Ishikawa (cell line): ENCODE results near the gene SYMPK.

Experiments used
- CEBPB ChIP-seq: IDR thresholded peaks from 2 replicates; pipeline ENCODE4 v1.6.1; 2012
- CREB1 ChIP-seq: IDR thresholded peaks from 2 replicates; pipeline ENCODE4 v1.6.1; 2012; ENCODE audit warnings: low read depth
- EP300 ChIP-seq: IDR thresholded peaks from 2 replicates; pipeline ENCODE4 v1.6.1; 2012; ENCODE audit warnings: borderline replicate concordance
- FOXM1 ChIP-seq: IDR thresholded peaks from 2 replicates; pipeline ENCODE4 v1.6.1; 2012; ENCODE audit warnings: low read depth, borderline replicate concordance
- NFIC ChIP-seq: IDR thresholded peaks from 2 replicates; pipeline ENCODE4 v1.6.1; 2012
- RAD21 ChIP-seq: IDR thresholded peaks from 2 replicates; pipeline ENCODE4 v1.6.1; 2012; ENCODE audit warnings: low read depth
- TAF1 ChIP-seq: IDR thresholded peaks from 2 replicates; pipeline ENCODE4 v1.6.1; 2012; ENCODE audit warnings: low read depth, mild to moderate bottlenecking
- TCF12 ChIP-seq: IDR thresholded peaks from 2 replicates; pipeline ENCODE4 v1.6.1; 2012; ENCODE audit warnings: low read depth
- YY1 ChIP-seq: IDR thresholded peaks from 2 replicates; pipeline ENCODE4 v1.6.1; 2012; ENCODE audit warnings: low read depth
- TF ChIP-seq, protein P1 (sequence below): IDR thresholded peaks from 2 replicates; pipeline ENCODE4 v1.6.1; 2012
- TF ChIP-seq, protein P2 (sequence below): IDR thresholded peaks from 2 replicates; pipeline ENCODE4 v1.6.1; 2012; ENCODE audit warnings: low read depth, mild to moderate bottlenecking

DNA sequence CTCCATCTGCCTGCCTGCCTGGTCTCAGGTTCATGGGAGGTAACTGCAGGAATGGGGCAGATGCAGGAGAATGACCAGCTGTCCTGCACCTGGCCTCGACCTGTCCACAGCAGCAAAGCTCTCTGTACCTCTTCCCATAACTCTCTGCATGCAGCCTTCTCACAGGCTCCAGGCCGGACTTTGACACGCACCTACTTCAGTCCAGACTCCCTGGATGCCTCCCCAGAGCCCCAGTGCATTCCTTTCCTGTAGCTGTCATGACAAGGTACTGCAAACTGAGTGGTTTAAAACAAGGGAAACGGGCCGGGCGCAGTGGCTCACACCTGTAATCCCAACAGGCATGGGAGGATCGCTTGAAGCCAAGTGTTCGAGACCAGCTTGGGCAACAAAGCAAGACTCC is 48.3 kb upstream of the SYMPK start:
- TF ChIP-seq CREB1 (no peak), EP300 (no peak), TAF1 (no peak), RAD21 (no peak), FOXM1 (no peak), TCF12 (no peak), YY1 (no peak), CEBPB (no peak), NFIC (no peak)
- TF ChIP-seq, protein P1, sequence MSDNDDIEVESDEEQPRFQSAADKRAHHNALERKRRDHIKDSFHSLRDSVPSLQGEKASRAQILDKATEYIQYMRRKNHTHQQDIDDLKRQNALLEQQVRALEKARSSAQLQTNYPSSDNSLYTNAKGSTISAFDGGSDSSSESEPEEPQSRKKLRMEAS, result no peak
- TF ChIP-seq, protein P2, sequence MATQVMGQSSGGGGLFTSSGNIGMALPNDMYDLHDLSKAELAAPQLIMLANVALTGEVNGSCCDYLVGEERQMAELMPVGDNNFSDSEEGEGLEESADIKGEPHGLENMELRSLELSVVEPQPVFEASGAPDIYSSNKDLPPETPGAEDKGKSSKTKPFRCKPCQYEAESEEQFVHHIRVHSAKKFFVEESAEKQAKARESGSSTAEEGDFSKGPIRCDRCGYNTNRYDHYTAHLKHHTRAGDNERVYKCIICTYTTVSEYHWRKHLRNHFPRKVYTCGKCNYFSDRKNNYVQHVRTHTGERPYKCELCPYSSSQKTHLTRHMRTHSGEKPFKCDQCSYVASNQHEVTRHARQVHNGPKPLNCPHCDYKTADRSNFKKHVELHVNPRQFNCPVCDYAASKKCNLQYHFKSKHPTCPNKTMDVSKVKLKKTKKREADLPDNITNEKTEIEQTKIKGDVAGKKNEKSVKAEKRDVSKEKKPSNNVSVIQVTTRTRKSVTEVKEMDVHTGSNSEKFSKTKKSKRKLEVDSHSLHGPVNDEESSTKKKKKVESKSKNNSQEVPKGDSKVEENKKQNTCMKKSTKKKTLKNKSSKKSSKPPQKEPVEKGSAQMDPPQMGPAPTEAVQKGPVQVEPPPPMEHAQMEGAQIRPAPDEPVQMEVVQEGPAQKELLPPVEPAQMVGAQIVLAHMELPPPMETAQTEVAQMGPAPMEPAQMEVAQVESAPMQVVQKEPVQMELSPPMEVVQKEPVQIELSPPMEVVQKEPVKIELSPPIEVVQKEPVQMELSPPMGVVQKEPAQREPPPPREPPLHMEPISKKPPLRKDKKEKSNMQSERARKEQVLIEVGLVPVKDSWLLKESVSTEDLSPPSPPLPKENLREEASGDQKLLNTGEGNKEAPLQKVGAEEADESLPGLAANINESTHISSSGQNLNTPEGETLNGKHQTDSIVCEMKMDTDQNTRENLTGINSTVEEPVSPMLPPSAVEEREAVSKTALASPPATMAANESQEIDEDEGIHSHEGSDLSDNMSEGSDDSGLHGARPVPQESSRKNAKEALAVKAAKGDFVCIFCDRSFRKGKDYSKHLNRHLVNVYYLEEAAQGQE, result no peak
